Measurements from ENCODE around the gene N4BP2.

DNA sequence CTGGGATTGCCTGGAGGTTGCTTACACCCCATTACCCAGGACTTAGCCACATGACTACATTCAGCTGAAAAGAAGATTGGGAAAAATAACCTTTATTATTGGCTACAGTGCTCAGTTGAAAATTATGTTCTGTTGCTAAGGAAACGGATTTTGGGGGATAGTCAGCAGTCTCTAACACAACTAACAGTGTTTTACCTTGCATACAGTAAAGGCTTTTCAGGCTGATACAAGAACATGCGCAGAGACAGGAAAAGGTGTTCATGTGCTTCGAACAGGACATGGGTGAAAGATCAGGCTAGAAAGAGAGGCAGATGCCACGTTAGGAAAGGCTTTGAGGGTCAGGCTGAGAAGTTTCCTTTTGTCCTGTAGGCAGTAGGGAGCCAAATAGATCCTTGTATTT lies 125.4 kb downstream of the N4BP2 start:
- TF ChIP-seq ELF1 (IDR thresholded peaks at IDR 0.05) (no peak), SMC3 (IDR thresholded peaks at IDR 0.05; ENCODE audit: low read depth, low read length) (no peak), CTCF (IDR thresholded peaks at IDR 0.05) (no peak)

Measured in SK-N-SH (cell line).